Type B pancreatic cell (in vitro differentiated cells): ENCODE measurements around the gene SCLT1. TPM values are rescaled to one million over a fixed set of nuclear protein-coding genes. Genes with fewer than 3 reads are reported as not detected.

ENCODE experiments used
- DNase-seq: peaks from one replicate; pipeline ENCODE4 v3.0.0; 2021; ENCODE audit warnings: mixed read lengths; ENCODE audit not compliant: unreplicated experiment; ENCODE audit errors: extremely low spot score
- H3K27ac Mint-ChIP-seq: 2 replicates; pipeline ENCODE4 v1.8.0; 2021; ENCODE audit warnings: mild to moderate bottlenecking, mixed read lengths
- H3K27me3 Mint-ChIP-seq: 2 replicates; pipeline ENCODE4 v1.8.0; 2021; ENCODE audit warnings: mixed read lengths
- H3K36me3 Mint-ChIP-seq: 2 replicates; pipeline ENCODE4 v1.8.0; 2021; ENCODE audit warnings: mixed read lengths
- H3K4me1 Mint-ChIP-seq: one replicate; pipeline ENCODE4 v1.8.0; 2021; ENCODE audit warnings: mixed read lengths; ENCODE audit not compliant: unreplicated experiment
- H3K4me3 Mint-ChIP-seq: 2 replicates; pipeline ENCODE4 v1.8.0; 2021; ENCODE audit warnings: mild to moderate bottlenecking, mixed read lengths
- H3K9me3 Mint-ChIP-seq: 2 replicates; pipeline ENCODE4 v1.8.0; 2021; ENCODE audit warnings: mixed read lengths
- CTCF ChIP-seq: fragments of 200-600 bp; sonication (generic); conservative IDR thresholded peaks from 2 replicates; pipeline ENCODE4 v1.5.0; 2021; ENCODE audit warnings: antibody characterized with exemption, mild to moderate bottlenecking
- long read RNA-seq: library from polyadenylated mRNA; unstranded; transcript quantifications from one replicate; pipeline ENCODE4 v2.0.0, GENCODE V29; 2020
- total RNA-seq: library from RNA; stranded (reverse); gene quantifications from 2 replicates; pipeline ENCODE4 v1.2.1, GENCODE V29; 2021; ENCODE audit warnings: low replicate concordance

Gene SCLT1
- 11.7 and 21.2 TPM in 2 replicates for total RNA-seq
- long read RNA-seq, transcript SCLT1-209 (5 exons, 1,696 nt): major isoform, 7 of 56 reads
- long read RNA-seq, partial matches to known transcripts: 40 of 56 reads
- long read RNA-seq, other reads (novel, unspliced or antisense): 6 of 56 reads

GRCh38 chr4:129093191-129093920, at the start of gene SCLT1:
Gene SCLT1, minus strand, starts transcription at chr4:129093539. Its CDS starts 436 bp downstream, at chr4:129093103.
- DNase-seq: peak; percentile 96
- Mint-ChIP-seq H3K9me3 (no peaks in the 10 kb centered on the region), H3K4me1 (peaks cover 17% of the 10 kb centered on the region), H3K36me3 (peaks cover 13% of the 10 kb centered on the region), H3K27me3 (no peaks in the 10 kb centered on the region), H3K4me3 (peak within 1 kb of the TSS; percentile 42), H3K27ac (no peak within 1 kb of the TSS)
- no peak for TF ChIP-seq CTCF

- no peak overlapping the region for H3K4me3 Mint-ChIP-seq
- H3K36me3 Mint-ChIP-seq: no peaks in the 10 kb centered on the region
- H3K27ac Mint-ChIP-seq: no peak overlapping the region
- peak; percentile 19 for TF ChIP-seq CTCF
- no peaks in the 10 kb centered on the region for H3K27me3 Mint-ChIP-seq
- no peaks in the 10 kb centered on the region for H3K9me3 Mint-ChIP-seq
- no peak for DNase-seq
- peaks cover 7% of the 10 kb centered on the region for H3K4me1 Mint-ChIP-seq
These were observed 47.2 kb upstream of the SCLT1 start for GRCh38 chr4:129140521-129140920.

GRCh38 chr4:129138810-129139496, 45.6 kb upstream of the SCLT1 start:
- Mint-ChIP-seq H3K27ac (no peak overlapping the region), H3K4me3 (no peak overlapping the region), H3K9me3 (no peaks in the 10 kb centered on the region), H3K27me3 (no peaks in the 10 kb centered on the region), H3K4me1 (peaks cover 7% of the 10 kb centered on the region), H3K36me3 (no peaks in the 10 kb centered on the region)
- no peak for TF ChIP-seq CTCF
- DNase-seq: no peak

GRCh38 chr4:129136433-129136832, 43.1 kb upstream of the SCLT1 start:
- H3K4me1 Mint-ChIP-seq: peaks cover 7% of the 10 kb centered on the region
- H3K9me3 Mint-ChIP-seq: no peaks in the 10 kb centered on the region
- H3K27me3 Mint-ChIP-seq: no peaks in the 10 kb centered on the region
- H3K36me3 Mint-ChIP-seq: no peaks in the 10 kb centered on the region
- no peak overlapping the region for H3K4me3 Mint-ChIP-seq
- no peak overlapping the region for H3K27ac Mint-ChIP-seq
- no peak for DNase-seq
- no peak for TF ChIP-seq CTCF

- no peaks in the 10 kb centered on the region for H3K9me3 Mint-ChIP-seq
- no peaks in the 10 kb centered on the region for H3K4me1 Mint-ChIP-seq
- TF ChIP-seq CTCF: no peak
- H3K36me3 Mint-ChIP-seq: no peaks in the 10 kb centered on the region
- H3K27ac Mint-ChIP-seq: no peak overlapping the region
- no peak overlapping the region for H3K4me3 Mint-ChIP-seq
- no peak for DNase-seq
- no peaks in the 10 kb centered on the region for H3K27me3 Mint-ChIP-seq
These were observed 38.0 kb upstream of the SCLT1 start for GRCh38 chr4:129131343-129131742.
